Rectal smooth muscle tissue (tissue), 1 donor: ENCODE measurements around the gene POGZ.
"Not testable (repeated sequence)": the region's sequence is repeated elsewhere in the genome, so short reads cannot be mapped to it uniquely, and the experiment has no call there.

Experiments used
- H3K27ac ChIP-seq: one replicate; pipeline ENCODE4 v1.7.0; 2013; ENCODE audit warnings: low read depth, low read length, inconsistent platforms
- H3K27me3 ChIP-seq: one replicate; pipeline ENCODE4 v1.7.0; 2013; ENCODE audit warnings: low read length; ENCODE audit not compliant: control insufficient read depth, insufficient read depth
- H3K36me3 ChIP-seq: one replicate; pipeline ENCODE4 v1.7.0; 2013; ENCODE audit warnings: low read length; ENCODE audit not compliant: control insufficient read depth, insufficient read depth
- H3K4me1 ChIP-seq: one replicate; pipeline ENCODE4 v1.7.0; 2013; ENCODE audit warnings: low read length; ENCODE audit not compliant: control insufficient read depth, insufficient read depth
- H3K4me3 ChIP-seq: one replicate; pipeline ENCODE4 v1.7.0; 2013; ENCODE audit warnings: low read length
- H3K9ac ChIP-seq: one replicate; pipeline ENCODE4 v1.7.0; 2013; ENCODE audit warnings: low read length

POGZ gene

DNA sequence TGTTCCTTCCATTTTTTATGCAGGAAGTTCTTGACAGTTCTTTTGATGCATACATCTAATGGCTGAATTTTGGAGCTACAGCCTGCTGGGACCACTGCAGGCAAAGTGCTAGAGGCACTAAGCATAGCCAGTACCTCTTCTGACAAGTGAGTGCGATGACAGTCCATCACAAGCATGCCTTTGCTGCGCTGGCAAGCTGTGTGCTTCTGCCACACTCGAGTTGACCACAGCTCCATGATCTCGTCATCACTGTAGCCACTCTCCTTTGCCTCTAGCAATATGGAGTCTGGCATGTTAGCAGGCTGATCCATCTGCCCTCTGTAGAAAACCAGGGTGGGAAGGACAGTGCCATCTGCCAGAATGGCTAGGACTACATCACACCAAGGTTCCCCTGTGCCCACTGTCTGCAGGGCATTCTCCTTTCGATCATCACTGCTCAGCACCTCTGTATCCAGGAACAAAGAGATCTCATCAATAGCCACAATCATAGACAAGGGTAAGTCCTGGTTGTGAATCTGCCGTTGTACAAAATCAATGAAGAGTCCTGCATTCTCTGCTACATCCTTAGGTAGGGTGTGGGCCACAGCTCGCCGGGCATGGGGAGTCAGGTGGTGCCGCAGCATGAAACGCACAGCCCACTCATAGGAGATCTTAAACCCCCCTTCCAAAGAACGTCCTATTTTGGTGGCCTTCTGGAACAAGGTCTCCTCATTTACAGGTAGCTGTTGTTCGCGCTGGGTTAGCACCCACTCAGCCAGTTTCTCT lies 53.9 kb downstream of the POGZ start:
- H3K36me3 ChIP-seq: peaks cover 55% of the 10 kb centered on the region
- no peak overlapping the region for H3K27ac ChIP-seq
- H3K4me3 ChIP-seq: no peak overlapping the region
- H3K4me1 ChIP-seq: peaks cover 4% of the 10 kb centered on the region
- no peaks in the 10 kb centered on the region for H3K27me3 ChIP-seq
- H3K9ac ChIP-seq: no peak overlapping the region

DNA sequence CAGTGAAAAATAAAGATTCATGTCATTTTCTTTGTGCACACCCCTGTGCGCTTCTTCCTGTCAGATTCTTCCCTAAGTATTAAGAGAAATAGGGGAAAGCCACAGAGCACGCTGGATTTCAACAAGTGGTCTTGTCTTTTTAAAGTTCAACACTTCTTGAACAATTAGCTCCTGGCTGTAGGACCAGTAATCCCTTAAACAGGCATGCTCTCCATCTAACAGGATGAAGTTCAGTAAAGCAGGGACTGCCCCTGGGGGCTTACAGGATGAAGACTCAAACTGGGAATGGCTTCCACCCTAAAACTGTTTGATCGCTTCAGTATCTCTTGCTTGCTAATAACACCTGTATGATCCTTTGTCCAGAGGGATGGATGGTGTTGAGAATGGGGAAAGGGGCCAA lies 55.7 kb downstream of the POGZ start:
- H3K27me3 ChIP-seq: no peaks in the 10 kb centered on the region
- no peak overlapping the region for H3K4me3 ChIP-seq
- no peak overlapping the region for H3K9ac ChIP-seq
- H3K36me3 ChIP-seq: peaks cover 41% of the 10 kb centered on the region
- H3K27ac ChIP-seq: no peak overlapping the region
- peaks cover 7% of the 10 kb centered on the region for H3K4me1 ChIP-seq

GRCh38 chr1:151402764-151403163 lies 56.5 kb downstream of the POGZ start:
- peaks cover 33% of the 10 kb centered on the region for H3K36me3 ChIP-seq
- H3K9ac ChIP-seq: no peak overlapping the region
- H3K27me3 ChIP-seq: no peaks in the 10 kb centered on the region
- H3K4me3 ChIP-seq: no peak overlapping the region
- no peak overlapping the region for H3K27ac ChIP-seq
- peaks cover 7% of the 10 kb centered on the region for H3K4me1 ChIP-seq

DNA sequence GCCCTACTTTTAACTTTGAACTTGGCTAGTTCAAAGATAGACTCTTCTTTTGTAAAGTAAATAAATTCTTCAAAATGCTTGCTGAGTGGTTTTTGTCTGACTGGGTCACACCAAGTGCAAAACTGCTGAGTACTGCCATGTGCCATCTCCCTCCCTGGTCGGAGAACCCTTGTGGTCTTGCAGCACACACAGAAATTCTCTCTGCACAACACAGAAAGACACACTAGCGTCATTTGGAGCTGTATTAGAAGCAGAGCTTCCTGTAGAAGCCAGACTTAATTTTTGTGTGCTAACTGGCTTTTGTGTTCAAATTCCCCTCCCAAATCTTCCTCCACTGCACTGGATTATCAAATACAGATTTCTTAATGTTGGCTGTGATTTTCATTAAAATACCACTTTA lies 57.4 kb downstream of the POGZ start:
- Histone ChIP-seq H3K9ac (no peak overlapping the region), H3K27ac (no peak overlapping the region), H3K4me3 (no peak overlapping the region), H3K4me1 (peaks cover 7% of the 10 kb centered on the region), H3K36me3 (peaks cover 25% of the 10 kb centered on the region), H3K27me3 (no peaks in the 10 kb centered on the region)

DNA sequence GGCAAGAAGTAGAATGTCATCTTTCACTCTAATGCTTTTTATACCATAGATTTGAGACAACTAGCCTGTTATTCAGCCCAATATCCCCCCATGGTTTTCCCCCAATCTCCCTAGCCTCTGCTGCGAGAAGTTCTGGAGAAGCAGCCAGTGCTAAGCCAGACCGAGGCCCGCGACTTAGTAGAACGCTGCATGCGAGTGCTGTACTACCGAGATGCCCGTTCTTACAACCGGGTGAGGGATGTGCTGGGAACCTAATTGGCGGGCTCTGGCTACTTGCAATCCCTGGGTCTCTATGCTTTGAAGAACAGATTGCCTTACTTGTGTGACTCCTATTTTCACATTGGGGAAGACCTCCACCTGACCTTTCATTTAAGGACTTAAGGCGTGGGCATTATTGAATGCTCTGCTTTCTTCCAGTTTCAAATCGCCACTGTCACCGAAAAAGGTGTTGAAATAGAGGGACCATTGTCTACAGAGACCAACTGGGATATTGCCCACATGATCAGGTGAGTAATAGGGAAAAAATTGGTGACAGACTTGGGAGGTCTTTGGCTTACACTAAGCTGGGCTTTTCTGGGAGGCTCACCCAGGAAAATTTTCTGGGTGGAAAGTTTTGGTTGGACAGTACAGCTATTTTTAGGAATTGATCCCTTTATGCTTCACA lies 58.0 kb downstream of the POGZ start:
- Histone ChIP-seq H3K27me3 (no peaks in the 10 kb centered on the region), H3K36me3 (peaks cover 21% of the 10 kb centered on the region), H3K4me1 (peaks cover 7% of the 10 kb centered on the region), H3K9ac (no peak overlapping the region), H3K4me3 (no peak overlapping the region), H3K27ac (no peak overlapping the region)

- peaks cover 7% of the 10 kb centered on the region for H3K4me1 ChIP-seq
- peak within 1 kb of the TSS; percentile 79 for H3K27ac ChIP-seq
- H3K9ac ChIP-seq: peak within 1 kb of the TSS; percentile 60
- H3K4me3 ChIP-seq: peak within 1 kb of the TSS; percentile 87
- H3K36me3 ChIP-seq: peaks cover 6% of the 10 kb centered on the region
- no peaks in the 10 kb centered on the region for H3K27me3 ChIP-seq
Measured at GRCh38 chr1:151399324-151400171, 59.7 kb downstream of the POGZ start, which contains the start of gene PSMB4. PSMB4 (plus strand) TSS chr1:151399573; CDS start chr1:151399588, 15 bp downstream.

GRCh38 chr1:151396265-151396664 lies 63.0 kb downstream of the POGZ start:
- H3K27ac ChIP-seq, H3K27me3 ChIP-seq, H3K4me1 ChIP-seq, H3K9ac ChIP-seq, H3K4me3 ChIP-seq, H3K36me3 ChIP-seq: not testable (repeated sequence)

GRCh38 chr1:151393583-151393982 lies 65.7 kb downstream of the POGZ start:
- Histone ChIP-seq H3K27me3 (no peaks in the 10 kb centered on the region), H3K4me1 (no peaks in the 10 kb centered on the region), H3K36me3 (no peaks in the 10 kb centered on the region), H3K4me3 (no peak overlapping the region), H3K27ac (no peak overlapping the region), H3K9ac (no peak overlapping the region)

- Histone ChIP-seq H3K4me3 (no peak overlapping the region), H3K9ac (no peak overlapping the region), H3K36me3 (no peaks in the 10 kb centered on the region), H3K4me1 (no peaks in the 10 kb centered on the region), H3K27ac (no peak overlapping the region), H3K27me3 (no peaks in the 10 kb centered on the region)
Measured at GRCh38 chr1:151391079-151391563, 68.2 kb downstream of the POGZ start.

DNA sequence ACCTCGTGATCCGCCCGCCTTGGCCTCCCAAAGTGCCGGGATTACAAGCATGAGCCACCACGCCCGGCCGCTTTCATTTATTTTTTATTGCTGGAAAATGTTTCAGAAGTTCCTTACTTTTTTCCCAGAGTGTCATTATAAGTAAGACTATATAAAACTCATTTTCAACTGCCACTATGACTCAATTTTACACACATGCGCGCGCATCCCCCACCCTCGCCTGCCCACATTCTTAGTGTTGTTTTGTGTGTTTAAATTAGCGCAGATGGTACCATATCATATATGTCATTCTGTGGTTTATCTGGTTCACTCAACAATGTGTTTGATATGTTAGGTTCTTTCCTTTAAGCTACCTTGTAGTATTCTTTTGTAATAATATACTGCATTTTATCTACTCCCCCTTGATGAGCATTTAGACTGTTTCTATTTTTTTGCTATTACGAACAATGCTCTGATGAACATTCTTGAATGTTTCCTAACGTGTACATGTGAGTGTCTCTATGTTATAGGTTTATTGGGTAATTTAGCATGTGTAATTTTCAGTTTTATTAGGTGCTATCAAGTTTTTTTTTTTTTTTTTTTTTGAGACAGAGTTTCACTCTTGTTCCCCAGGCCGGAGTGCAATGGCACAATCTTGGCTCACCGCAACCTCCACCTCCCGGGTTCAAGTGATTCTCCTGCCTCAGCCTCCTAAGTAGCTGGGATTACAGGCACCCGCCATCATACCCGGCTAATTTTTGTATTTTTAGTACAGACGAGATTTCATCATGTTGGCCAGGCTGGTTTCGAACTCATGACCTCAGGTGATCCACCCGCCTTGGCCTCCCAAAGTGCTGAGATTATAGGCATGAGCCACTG lies 68.8 kb downstream of the POGZ start:
- H3K36me3 ChIP-seq, H3K4me1 ChIP-seq, H3K27me3 ChIP-seq, H3K4me3 ChIP-seq, H3K27ac ChIP-seq, H3K9ac ChIP-seq: not testable (repeated sequence)

DNA sequence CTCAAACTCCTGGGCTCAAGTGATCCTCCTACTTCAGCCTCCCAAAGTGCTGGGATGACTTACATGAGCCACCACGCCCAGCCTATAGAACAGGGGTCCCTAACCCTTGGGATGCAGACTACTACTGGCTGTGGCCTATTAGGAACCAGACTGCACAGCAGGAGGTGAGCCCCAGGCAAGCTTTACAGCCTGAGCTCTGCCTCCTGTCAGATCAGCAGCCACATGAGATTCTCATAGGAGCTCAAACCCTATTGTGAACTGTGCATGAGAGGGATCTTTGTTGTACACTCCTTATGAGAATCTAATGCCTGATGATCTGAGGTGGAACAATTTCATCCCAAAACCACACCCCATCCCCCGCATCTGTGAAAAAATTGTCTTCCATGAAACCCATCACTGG lies 73.3 kb downstream of the POGZ start:
- H3K9ac ChIP-seq: no peak overlapping the region

More for the DNA sequence above, 73.3 kb downstream of the POGZ start:
- H3K27me3 ChIP-seq: no peaks in the 10 kb centered on the region
- no peak overlapping the region for H3K27ac ChIP-seq
- H3K4me1 ChIP-seq: no peaks in the 10 kb centered on the region
- H3K36me3 ChIP-seq: no peaks in the 10 kb centered on the region
- H3K4me3 ChIP-seq: no peak overlapping the region
